Liver (tissue), 9 donors: ENCODE measurements around the gene PIANP. TPM values are rescaled to one million over a fixed set of nuclear protein-coding genes. Genes with fewer than 3 reads are reported as not detected.

Experiments
- DNase-seq: peaks from one replicate; pipeline ENCODE4 v3.0.0-alpha.2; 2017; ENCODE audit warnings: low spot score
- H3K27ac ChIP-seq, 2 donors: one replicate each; pipeline ENCODE4 v1.7.0; 2013; ENCODE audit warnings: inconsistent platforms in 2 of 2, low read length in 2 of 2, control low read depth in 1 of 2, low read depth in 1 of 2, mild to moderate bottlenecking in 1 of 2
- H3K27me3 ChIP-seq, 4 donors: one replicate each; pipeline versions ENCODE4 v1.6.1 to v1.7.0; 2013; ENCODE audit warnings: low read length in 3 of 4, inconsistent platforms in 1 of 4, mild to moderate bottlenecking in 1 of 4, moderate library complexity in 1 of 4; ENCODE audit not compliant: control insufficient read depth in 4 of 4, insufficient read depth in 4 of 4
- H3K36me3 ChIP-seq, 4 donors: one replicate each; pipeline versions ENCODE4 v1.6.1 to v1.7.0; 2013; ENCODE audit warnings: low read length in 3 of 4, mild to moderate bottlenecking in 3 of 4, low read depth in 1 of 4, moderate library complexity in 1 of 4; ENCODE audit not compliant: control insufficient read depth in 4 of 4, insufficient read depth in 3 of 4
- H3K4me1 ChIP-seq, 4 donors: one replicate each; pipeline versions ENCODE4 v1.6.1 to v1.7.0; 2013; ENCODE audit warnings: low read length in 3 of 4, mild to moderate bottlenecking in 3 of 4, moderate library complexity in 1 of 4; ENCODE audit not compliant: control insufficient read depth in 4 of 4, insufficient read depth in 4 of 4
- H3K4me3 ChIP-seq, 3 donors: one replicate each; pipeline versions ENCODE4 v1.6.1 to v1.7.0; 2013; ENCODE audit warnings: low read length in 3 of 3, control low read depth in 1 of 3, low read depth in 1 of 3, mild to moderate bottlenecking in 1 of 3
- H3K9ac ChIP-seq, 2 donors: one replicate each; pipeline ENCODE4 v1.7.0; 2013; ENCODE audit warnings: low read length in 2 of 2, mild to moderate bottlenecking in 2 of 2, moderate library complexity in 2 of 2, control low read depth in 1 of 2, low read depth in 1 of 2
- H3K9me3 ChIP-seq, 4 donors: one replicate each; pipeline versions ENCODE4 v1.6.1 to v1.7.0; 2013; ENCODE audit warnings: low read length in 3 of 4; ENCODE audit not compliant: control insufficient read depth in 4 of 4
- EGR1 ChIP-seq, 2 donors: IDR thresholded peaks; 2 replicates each; pipeline ENCODE4 v1.6.1; 2016 to 2018; ENCODE audit warnings: antibody characterized with exemption in 2 of 2, low read depth in 2 of 2
- FOXA1 ChIP-seq: IDR thresholded peaks from 2 replicates; pipeline ENCODE4 v1.6.1; 2016; ENCODE audit warnings: antibody characterized with exemption
- FOXA2 ChIP-seq: IDR thresholded peaks from 2 replicates; pipeline ENCODE4 v1.6.1; 2016; ENCODE audit warnings: antibody characterized with exemption
- GABPA ChIP-seq, 2 donors: IDR thresholded peaks in 1 of 2; conservative IDR thresholded peaks in 1 of 2; 2 replicates each; pipeline ENCODE4 v1.6.1; 2016; ENCODE audit warnings: antibody characterized with exemption in 2 of 2, mild to moderate bottlenecking in 1 of 2, moderate library complexity in 1 of 2
- HNF4G ChIP-seq: IDR thresholded peaks from 2 replicates; pipeline ENCODE4 v1.6.1; 2016; ENCODE audit warnings: antibody characterized with exemption
- JUND ChIP-seq, 2 donors: IDR thresholded peaks; 2 replicates each; pipeline ENCODE4 v1.6.1; 2016; ENCODE audit warnings: antibody characterized with exemption in 2 of 2
- NR2F2 ChIP-seq: IDR thresholded peaks from 2 replicates; pipeline ENCODE4 v1.6.1; 2016; ENCODE audit warnings: antibody characterized with exemption
- RAD21 ChIP-seq, 2 donors: IDR thresholded peaks; 2 replicates each; pipeline ENCODE4 v1.6.1; 2016; ENCODE audit warnings: antibody characterized with exemption in 2 of 2, mild to moderate bottlenecking in 2 of 2
- RXRA ChIP-seq, 2 donors: IDR thresholded peaks; 2 replicates each; pipeline ENCODE4 v1.6.1; 2017 to 2018; ENCODE audit warnings: antibody characterized with exemption in 2 of 2, mild to moderate bottlenecking in 1 of 2
- SP1 ChIP-seq: IDR thresholded peaks from 2 replicates; pipeline ENCODE4 v1.6.1; 2018; ENCODE audit warnings: antibody characterized with exemption, mild to moderate bottlenecking
- TAF1 ChIP-seq: conservative IDR thresholded peaks from 2 replicates; pipeline ENCODE4 v1.6.1; 2016; ENCODE audit warnings: antibody characterized with exemption, mild to moderate bottlenecking
- YY1 ChIP-seq: IDR thresholded peaks from 2 replicates; pipeline ENCODE4 v1.6.1; 2016; ENCODE audit warnings: antibody characterized with exemption, mild to moderate bottlenecking
- WGBS: extraction: QIAGEN DNeasy Blood & Tissue Kit; methylation state at CpG from one replicate; pipeline ENCODE4 v1.1.7; 2013; 5-methylcytosine and 5-hydroxymethylcytosine counted together
- polyA plus RNA-seq, 2 donors: library from polyadenylated mRNA; stranded (reverse) in 1 of 2; unstranded in 1 of 2; fragments of 200-250 nt in 1 of 2; fragments of >200 nt in 1 of 2; fragmentation: Nextera tagmentation in 1 of 2; extraction: Ambion mirVana in 1 of 2; gene quantifications; one replicate each; pipeline versions ENCODE4 v1.2.1 to v1.2.3, GENCODE V29; 2013 to 2015
- total RNA-seq, 2 donors: library from RNA; depleted of rRNA; stranded (reverse); fragments of >200 nt; gene quantifications; one replicate each; pipeline ENCODE4 v1.2.3, GENCODE V29; 2014
- TF ChIP-seq, protein P1 (sequence below): IDR thresholded peaks from 2 replicates; pipeline ENCODE4 v1.6.1; 2016; ENCODE audit warnings: antibody characterized with exemption, mild to moderate bottlenecking
- donor health status: healthy.
- donor health status: healthy.
- donor health status: healthy.
- donor health status: healthy.
- donor health status: healthy.

Gene PIANP, protein sequence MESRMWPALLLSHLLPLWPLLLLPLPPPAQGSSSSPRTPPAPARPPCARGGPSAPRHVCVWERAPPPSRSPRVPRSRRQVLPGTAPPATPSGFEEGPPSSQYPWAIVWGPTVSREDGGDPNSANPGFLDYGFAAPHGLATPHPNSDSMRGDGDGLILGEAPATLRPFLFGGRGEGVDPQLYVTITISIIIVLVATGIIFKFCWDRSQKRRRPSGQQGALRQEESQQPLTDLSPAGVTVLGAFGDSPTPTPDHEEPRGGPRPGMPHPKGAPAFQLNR
- not detected for total RNA-seq
- polyA plus RNA-seq, result under 1 TPM in 1 of 2 donors, not detected in 1; 0.03 TPM

DNA sequence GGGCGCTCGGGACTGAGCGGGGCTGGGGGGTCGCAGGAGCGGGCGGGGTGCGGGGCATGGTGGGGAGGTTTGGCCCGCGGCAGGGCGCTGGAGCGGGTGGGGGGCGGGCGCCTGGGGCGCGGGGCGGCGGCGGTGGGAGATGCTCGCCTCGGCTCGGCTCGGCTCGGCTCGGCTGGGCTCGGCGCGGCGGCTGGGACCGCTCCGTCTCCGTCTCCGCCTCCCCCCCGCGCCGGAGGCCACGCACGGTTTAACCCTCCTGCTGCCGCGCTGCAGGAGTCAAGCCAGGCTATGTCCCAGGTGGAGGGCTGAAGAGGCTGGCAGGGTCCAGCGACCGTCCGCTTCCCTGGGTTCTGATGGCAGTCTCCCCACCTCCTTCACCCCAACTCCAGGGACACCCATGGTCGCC is at the start of gene PIANP:
TSS of gene PIANP (minus strand) at position 170 of the 406 bp plus-strand sequence. CDS start 2,754 bp downstream, outside the sequence.
- no peak within 1 kb of the TSS for H3K9ac ChIP-seq
- peaks cover 3 to 10% (median 5%) of the 10 kb centered on the region in 4 donors for H3K4me1 ChIP-seq
- H3K4me3 ChIP-seq, result peak within 1 kb of the TSS in 1 of 3 donors; percentile 35
- TF ChIP-seq SP1 (no peak), FOXA2 (no peak)
- DNase-seq, result no peak
- H3K36me3 ChIP-seq, result no peaks in the 10 kb centered on the region
- H3K9me3 ChIP-seq, result no peaks in the 10 kb centered on the region
- 3% methylated on average over 43 of the region's 43 CpGs for WGBS
- peaks cover 0 to 32% (median 13%) of the 10 kb centered on the region in 4 donors for H3K27me3 ChIP-seq
- no peak within 1 kb of the TSS for H3K27ac ChIP-seq

DNA sequence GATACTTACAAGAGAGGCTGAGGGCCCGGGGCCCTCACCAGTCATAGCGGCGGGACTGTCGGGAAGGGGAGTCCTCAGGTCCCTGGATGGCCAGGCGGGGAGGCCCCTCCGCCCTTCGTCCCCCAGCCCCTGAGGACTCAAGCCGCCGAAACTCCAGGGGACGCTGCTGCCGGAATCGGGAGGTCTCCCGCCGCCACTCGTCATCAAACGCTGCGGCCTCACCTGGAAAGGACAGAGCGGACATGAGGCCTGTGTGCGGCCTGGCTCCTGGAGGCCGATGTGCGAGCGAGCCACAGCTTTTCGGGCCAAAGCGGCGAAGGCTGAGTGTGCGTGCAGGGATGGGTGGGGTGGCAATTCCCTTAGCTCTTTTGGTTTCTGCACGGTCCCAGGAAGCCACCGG is 48.1 kb upstream of the PIANP start:
- whole genome bisulfite sequencing, result 94% methylated on average over 28 of the region's 28 CpGs
- H3K4me1 ChIP-seq, result peaks cover 0 to 12% (median 9%) of the 10 kb centered on the region in 4 donors
- H3K4me3 ChIP-seq, result no peak overlapping the region
- H3K9ac ChIP-seq, result no peak overlapping the region
- H3K36me3 ChIP-seq, result peaks cover 16 to 43% (median 36%) of the 10 kb centered on the region in 4 donors
- no peaks in the 10 kb centered on the region for H3K27me3 ChIP-seq
- no peak for DNase-seq
- H3K27ac ChIP-seq, result no peak overlapping the region
- no peak for TF ChIP-seq TAF1
- TF ChIP-seq FOXA1, result no peak
- no peak for TF ChIP-seq FOXA2
- TF ChIP-seq, protein P1, sequence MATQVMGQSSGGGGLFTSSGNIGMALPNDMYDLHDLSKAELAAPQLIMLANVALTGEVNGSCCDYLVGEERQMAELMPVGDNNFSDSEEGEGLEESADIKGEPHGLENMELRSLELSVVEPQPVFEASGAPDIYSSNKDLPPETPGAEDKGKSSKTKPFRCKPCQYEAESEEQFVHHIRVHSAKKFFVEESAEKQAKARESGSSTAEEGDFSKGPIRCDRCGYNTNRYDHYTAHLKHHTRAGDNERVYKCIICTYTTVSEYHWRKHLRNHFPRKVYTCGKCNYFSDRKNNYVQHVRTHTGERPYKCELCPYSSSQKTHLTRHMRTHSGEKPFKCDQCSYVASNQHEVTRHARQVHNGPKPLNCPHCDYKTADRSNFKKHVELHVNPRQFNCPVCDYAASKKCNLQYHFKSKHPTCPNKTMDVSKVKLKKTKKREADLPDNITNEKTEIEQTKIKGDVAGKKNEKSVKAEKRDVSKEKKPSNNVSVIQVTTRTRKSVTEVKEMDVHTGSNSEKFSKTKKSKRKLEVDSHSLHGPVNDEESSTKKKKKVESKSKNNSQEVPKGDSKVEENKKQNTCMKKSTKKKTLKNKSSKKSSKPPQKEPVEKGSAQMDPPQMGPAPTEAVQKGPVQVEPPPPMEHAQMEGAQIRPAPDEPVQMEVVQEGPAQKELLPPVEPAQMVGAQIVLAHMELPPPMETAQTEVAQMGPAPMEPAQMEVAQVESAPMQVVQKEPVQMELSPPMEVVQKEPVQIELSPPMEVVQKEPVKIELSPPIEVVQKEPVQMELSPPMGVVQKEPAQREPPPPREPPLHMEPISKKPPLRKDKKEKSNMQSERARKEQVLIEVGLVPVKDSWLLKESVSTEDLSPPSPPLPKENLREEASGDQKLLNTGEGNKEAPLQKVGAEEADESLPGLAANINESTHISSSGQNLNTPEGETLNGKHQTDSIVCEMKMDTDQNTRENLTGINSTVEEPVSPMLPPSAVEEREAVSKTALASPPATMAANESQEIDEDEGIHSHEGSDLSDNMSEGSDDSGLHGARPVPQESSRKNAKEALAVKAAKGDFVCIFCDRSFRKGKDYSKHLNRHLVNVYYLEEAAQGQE, result no peak
- TF ChIP-seq SP1, result no peak
- H3K9me3 ChIP-seq, result no peaks in the 10 kb centered on the region

DNA sequence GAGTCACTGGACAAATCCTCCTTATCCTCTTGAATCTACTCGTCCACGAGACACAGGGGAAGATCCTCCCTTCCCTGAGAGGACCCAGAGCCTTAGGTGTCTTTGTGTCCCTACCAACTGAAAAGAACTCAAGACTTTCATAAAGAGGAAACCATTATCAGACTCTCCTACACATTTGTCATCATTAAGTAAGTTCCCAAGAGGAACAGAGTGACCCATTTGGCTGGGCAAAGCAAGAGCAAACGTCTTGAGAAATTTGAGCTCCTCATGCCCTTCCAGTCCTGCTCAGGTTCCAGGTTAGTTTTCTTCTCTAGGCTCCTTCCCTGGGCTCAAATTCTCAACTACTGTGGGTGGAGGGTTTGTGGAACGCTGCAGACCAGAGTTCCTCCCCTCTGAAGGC is 46.6 kb upstream of the PIANP start:
- no peaks in the 10 kb centered on the region for H3K9me3 ChIP-seq
- H3K4me1 ChIP-seq, result peaks cover 0 to 8% (median 6%) of the 10 kb centered on the region in 4 donors
- 83% methylated on average over 4 of the region's 4 CpGs for WGBS
- no peak for DNase-seq
- H3K36me3 ChIP-seq, result peaks cover 16 to 43% (median 36%) of the 10 kb centered on the region in 4 donors
- no peaks in the 10 kb centered on the region for H3K27me3 ChIP-seq
- TF ChIP-seq FOXA2 (no peak), YY1 (no peak), NR2F2 (no peak), SP1 (no peak), RXRA (IDR thresholded peaks at IDR 0.05) (no peak), EGR1 (IDR thresholded peaks at IDR 0.05; ENCODE audit: low read depth in 2 of 2) (no peak), JUND (IDR thresholded peaks at IDR 0.05) (no peak), GABPA (IDR thresholded peaks at IDR 0.05 in 1 of 2, conservative IDR thresholded peaks at IDR 0.05 in 1 of 2) (no peak), HNF4G (no peak), RAD21 (IDR thresholded peaks at IDR 0.05) (no peak)
- TF ChIP-seq, protein P1, result no peak
- no peak overlapping the region for H3K27ac ChIP-seq
- H3K4me3 ChIP-seq, result no peak overlapping the region
- no peak overlapping the region for H3K9ac ChIP-seq
